Ramos (cell line): ENCODE results near the gene RRP8.

ENCODE experiments used
- in situ Hi-C: fragments of 300-500 bp; cut with MboI; formaldehyde crosslinking; loops from one replicate; pipeline ENCODE4 v1.14.3; 2022; ENCODE audit warnings: low sequenced_read_pairs; ENCODE audit not compliant: unreplicated experiment

The RRP8 gene

DNA sequence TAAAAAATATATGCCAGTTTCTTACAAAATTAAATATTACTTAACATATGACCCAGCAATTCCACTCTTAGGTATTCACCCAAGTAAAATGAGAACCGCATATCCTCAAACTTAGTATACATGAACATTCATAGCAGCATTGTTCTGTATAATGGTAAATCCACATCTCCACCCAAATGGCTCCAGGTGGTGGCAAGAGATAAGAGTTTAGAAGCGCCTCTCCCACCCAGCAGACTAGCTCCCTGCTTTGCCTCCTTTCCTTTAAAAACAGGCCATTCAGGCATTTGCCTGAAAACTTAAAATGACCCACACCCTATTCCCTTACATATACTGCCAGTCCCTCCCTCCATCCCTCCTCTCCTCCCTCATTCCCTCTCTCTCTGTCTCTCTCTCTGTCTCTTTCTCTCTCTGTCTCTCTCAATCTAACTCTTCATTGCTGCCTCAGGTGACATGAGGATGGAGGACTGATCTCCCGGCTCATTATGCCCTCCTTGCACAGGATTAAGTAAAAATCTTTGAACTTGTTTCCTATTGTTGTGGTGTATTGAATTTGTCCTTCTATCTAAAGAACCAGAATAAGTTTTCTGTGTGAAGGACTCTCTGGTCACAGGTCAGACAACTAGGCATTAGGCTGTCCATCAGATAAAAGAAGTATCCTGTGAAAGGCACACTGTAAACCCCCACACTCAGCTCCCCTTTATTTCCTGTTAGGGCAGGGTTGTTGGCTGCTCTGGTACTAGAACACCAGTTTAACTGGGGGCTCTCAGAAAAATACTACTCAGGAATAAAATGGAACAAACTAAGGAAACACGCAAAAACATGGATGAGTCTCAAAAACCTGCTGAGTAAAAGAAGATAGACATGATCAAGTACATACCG is 48.3 kb downstream of the RRP8 start:
- in situ Hi-C loops, result no loop called here

DNA sequence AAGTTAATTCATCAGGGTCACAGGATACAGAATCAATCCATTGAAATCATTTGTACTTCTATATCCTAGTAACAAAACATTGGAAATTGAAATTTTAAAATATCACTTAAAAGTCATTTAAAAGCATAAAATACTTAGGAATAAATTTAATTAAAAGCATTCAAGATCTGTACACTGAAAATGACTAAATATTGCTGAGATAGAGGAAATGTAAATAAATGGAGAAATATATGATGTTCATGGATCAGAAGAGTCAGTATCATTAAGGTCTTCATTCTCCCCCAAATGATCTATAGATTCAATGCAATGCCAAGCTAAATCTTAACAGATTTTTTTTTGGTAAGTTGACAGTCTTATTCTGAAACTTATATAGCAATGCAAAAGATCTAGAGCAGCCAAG is 49.8 kb downstream of the RRP8 start:
- in situ Hi-C loops, result no loop called here

DNA sequence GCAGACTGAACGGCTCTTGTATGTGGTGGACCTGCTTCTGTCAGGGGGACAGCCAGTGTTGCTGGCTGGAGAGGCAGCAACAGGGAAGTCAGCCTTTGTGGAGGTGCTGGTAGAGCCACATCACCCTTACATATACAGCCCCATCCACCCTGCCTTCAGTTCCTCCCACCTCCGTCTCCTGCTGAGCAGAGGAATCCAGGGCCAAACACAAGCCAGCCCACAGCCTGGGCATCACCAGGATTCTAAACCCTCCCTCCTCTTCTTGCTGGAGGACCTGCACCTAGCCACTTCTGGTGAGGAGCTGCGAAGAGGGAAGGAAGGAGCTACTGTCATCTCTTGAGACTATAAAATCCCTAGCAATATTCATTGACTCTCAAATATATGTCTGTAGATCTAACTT is 54.8 kb downstream of the RRP8 start:
- in situ Hi-C loops, result no loop called here

DNA sequence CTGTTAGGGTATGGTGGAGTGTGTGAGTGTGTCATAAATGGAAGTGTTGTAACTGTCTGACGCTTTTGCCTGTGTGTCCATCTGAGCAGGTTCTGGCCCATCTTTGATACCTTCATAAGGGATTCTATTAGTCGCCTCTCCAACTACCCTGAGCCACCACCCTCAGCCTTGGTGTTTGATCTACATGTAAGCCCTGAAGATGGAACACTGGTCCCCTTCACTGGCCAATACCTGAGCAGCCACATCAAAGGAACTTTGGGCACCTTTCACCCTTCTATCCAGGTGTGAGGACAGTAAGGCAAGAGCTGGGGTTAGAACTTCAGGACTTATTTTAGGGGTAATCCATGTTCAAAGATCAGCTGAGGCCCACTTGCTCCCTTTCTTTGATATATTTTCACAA is 55.3 kb downstream of the RRP8 start:
- in situ Hi-C loops, result no loop called here

DNA sequence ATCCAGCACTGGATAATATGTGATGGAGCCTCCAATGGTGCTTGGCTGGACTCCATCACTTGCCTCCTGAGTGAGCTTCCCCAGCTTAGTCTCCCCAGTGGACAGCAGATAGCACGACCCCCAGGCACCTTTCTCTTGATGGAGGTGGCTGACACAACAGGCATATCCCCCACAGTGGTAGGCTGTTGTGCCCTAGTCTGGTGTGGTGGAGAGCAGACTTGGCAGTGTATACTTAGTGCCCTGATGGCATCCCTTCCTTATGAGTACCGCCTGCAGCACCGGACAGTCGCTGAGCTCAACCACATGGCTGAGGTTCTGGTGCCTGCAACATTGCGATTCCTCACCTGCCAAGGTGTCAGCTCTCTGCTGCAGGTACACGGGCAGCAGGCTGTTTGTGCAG is 56.2 kb downstream of the RRP8 start:
- in situ Hi-C loops, result no loop called here

DNA sequence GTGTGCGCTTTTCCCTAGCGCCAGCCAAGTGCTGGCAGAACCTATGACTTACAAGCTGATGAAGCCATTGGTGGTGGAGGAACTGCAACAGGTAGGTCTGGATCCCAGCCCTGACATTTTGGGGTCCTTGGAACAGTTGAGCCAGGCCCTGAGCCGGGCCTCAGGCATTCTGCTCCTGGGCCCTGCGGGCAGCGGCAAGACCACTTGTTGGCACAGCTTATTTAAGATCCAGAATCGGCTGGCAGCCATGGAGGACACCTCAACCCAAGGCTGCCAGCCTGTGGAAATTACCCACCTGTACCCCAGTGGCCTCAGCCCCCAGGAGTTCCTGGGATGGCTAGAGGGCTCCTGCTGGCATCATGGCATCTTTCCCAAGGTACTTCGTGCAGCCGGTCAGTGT is 56.7 kb downstream of the RRP8 start:
- in situ Hi-C loops, result no loop called here

DNA sequence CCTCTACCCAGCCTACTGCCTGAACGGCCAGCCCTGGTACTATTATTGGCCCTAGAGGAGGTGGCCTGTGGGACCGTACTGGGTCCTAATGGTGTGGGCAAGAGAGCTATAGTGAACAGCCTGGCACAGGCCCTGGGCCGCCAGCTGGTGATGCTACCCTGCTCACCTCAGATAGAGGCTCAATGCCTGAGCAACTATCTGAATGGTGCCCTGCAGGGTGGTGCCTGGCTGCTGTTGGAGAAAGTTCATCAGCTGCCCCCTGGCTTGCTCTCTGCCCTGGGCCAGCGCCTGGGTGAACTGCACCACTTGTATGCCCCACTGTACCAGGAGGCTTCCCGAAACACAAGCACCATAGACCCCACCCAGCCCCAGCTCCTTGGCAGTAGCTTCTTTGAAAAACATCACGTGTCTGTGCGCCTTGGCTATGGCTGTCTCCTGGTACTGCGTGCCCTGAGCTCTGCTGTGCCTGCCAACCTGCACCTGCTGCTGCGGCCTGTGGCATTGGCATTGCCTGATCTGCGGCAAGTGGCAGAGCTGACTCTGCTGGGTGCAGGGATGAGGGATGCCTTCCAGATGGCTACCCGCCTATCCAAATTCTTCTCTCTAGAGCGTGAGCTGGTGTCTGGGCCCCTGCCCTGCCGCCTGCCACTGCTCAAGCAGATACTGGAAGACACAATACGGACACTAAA is 57.4 kb downstream of the RRP8 start:
- in situ Hi-C loops, result no loop called here
